GM23248 (cell line): ENCODE measurements around the gene SLC10A7.

ENCODE experiments used
- EZH2 ChIP-seq: fragments of 200-600 bp; sonication (generic); IDR thresholded peaks from 2 replicates; pipeline ENCODE4 v1.6.1; 2018; ENCODE audit warnings: antibody characterized with exemption, mild to moderate bottlenecking; ENCODE audit not compliant: insufficient read depth, poor library complexity, severe bottlenecking
- EZH2phosphoT487 ChIP-seq: fragments of 200-600 bp; sonication (generic); IDR thresholded peaks from 2 replicates; pipeline ENCODE4 v1.6.1; 2018; ENCODE audit warnings: antibody characterized with exemption, moderate library complexity, mild to moderate bottlenecking, low read depth; ENCODE audit not compliant: insufficient read depth

GRCh38 chr4:146333187-146333894 is 188.4 kb downstream of the SLC10A7 start:
- TF ChIP-seq EZH2phosphoT487 (no peak), EZH2 (no peak)
